Tibial artery (tissue), 4 donors: ENCODE results near the gene TMEM132D.

Experiments used
- DNase-seq, 2 donors: peaks; one replicate each; pipeline ENCODE4 v3.0.0-alpha.2; 2019
- H3K27ac ChIP-seq, 2 donors: fragments of 200-600 bp; sonication (generic) in 1 of 2; 1 replicate in 1 of 2; 2 replicates in 1 of 2; pipeline ENCODE4 v1.5.1; 2018 to 2019; ENCODE audit warnings: mild to moderate bottlenecking in 1 of 2
- H3K27me3 ChIP-seq, 2 donors: fragments of 200-600 bp; sonication (generic) in 1 of 2; one replicate each; pipeline versions ENCODE4 v1.5.1 to v1.6.0; 2016 to 2019
- H3K36me3 ChIP-seq, 3 donors: fragments of 200-600 bp; sonication (generic) in 2 of 3; one replicate each; pipeline ENCODE4 v1.5.1; 2016 to 2019; ENCODE audit warnings: mild to moderate bottlenecking in 2 of 3
- H3K4me1 ChIP-seq, 4 donors: fragments of 200-600 bp; sonication (generic) in 2 of 4; 1 replicate in 3 of 4; 2 replicates in 1 of 4; pipeline ENCODE4 v1.5.1; 2016 to 2019
- H3K4me3 ChIP-seq, 2 donors: fragments of 200-600 bp; sonication (generic) in 1 of 2; 1 replicate in 1 of 2; 2 replicates in 1 of 2; pipeline ENCODE4 v1.5.1; 2018 to 2019; ENCODE audit warnings: mild to moderate bottlenecking in 2 of 2
- H3K9me3 ChIP-seq, 3 donors: fragments of 200-600 bp; sonication (generic) in 1 of 3; one replicate each; pipeline ENCODE4 v1.5.1; 2016 to 2019
- CTCF ChIP-seq, 2 experiments: fragments of 200-600 bp in 1 of 2; fragments of 450-650 bp in 1 of 2; IDR thresholded peaks; one replicate each; pipeline ENCODE4 v1.5.1; 2017 to 2019; ENCODE audit warnings: antibody characterized with exemption in 2 of 2, mild to moderate bottlenecking in 1 of 2, moderate library complexity in 1 of 2
- intact Hi-C: fragments of 100-400 bp; cut with DNase I; formaldehyde crosslinking; loops from one replicate; pipeline ENCODE4 v1.15.0; 2023; ENCODE audit warnings: low total_unique reads

Gene TMEM132D

GRCh38 chr12:129036135-129036534, 867.7 kb downstream of the TMEM132D start:
- H3K36me3 ChIP-seq, result no peaks in the 10 kb centered on the region
- no peak overlapping the region for H3K27ac ChIP-seq
- no peaks in the 10 kb centered on the region for H3K4me1 ChIP-seq
- H3K27me3 ChIP-seq, result no peaks in the 10 kb centered on the region
- DNase-seq, result no peak
- intact Hi-C loops, result no loop called here
- H3K4me3 ChIP-seq, result no peak overlapping the region
- H3K9me3 ChIP-seq, result no peaks in the 10 kb centered on the region
- no peak for TF ChIP-seq CTCF (IDR thresholded peaks at IDR 0.05)

- Histone ChIP-seq H3K4me3 (no peak overlapping the region), H3K27ac (no peak overlapping the region), H3K9me3 (no peaks in the 10 kb centered on the region), H3K4me1 (no peaks in the 10 kb centered on the region), H3K36me3 (no peaks in the 10 kb centered on the region), H3K27me3 (no peaks in the 10 kb centered on the region)
- intact Hi-C loops, result no loop called here
- no peak for DNase-seq
- no peak for TF ChIP-seq CTCF (IDR thresholded peaks at IDR 0.05)
Measured at GRCh38 chr12:129034558-129035289, 869.1 kb downstream of the TMEM132D start.

GRCh38 chr12:129028844-129029243, 875.0 kb downstream of the TMEM132D start:
- no peak for DNase-seq
- intact Hi-C loops, result no loop called here
- TF ChIP-seq CTCF (IDR thresholded peaks at IDR 0.05), result no peak
- H3K9me3 ChIP-seq, result no peaks in the 10 kb centered on the region
- H3K27ac ChIP-seq, result no peak overlapping the region
- no peaks in the 10 kb centered on the region for H3K27me3 ChIP-seq
- no peaks in the 10 kb centered on the region for H3K36me3 ChIP-seq
- no peaks in the 10 kb centered on the region for H3K4me1 ChIP-seq
- no peak overlapping the region for H3K4me3 ChIP-seq

- Histone ChIP-seq H3K4me1 (no peaks in the 10 kb centered on the region), H3K36me3 (no peaks in the 10 kb centered on the region), H3K27ac (no peak overlapping the region), H3K9me3 (peaks cover 0 to 5% (median 0%) of the 10 kb centered on the region in 3 donors), H3K4me3 (no peak overlapping the region), H3K27me3 (no peaks in the 10 kb centered on the region)
- intact Hi-C loops, result no loop called here
- no peak for TF ChIP-seq CTCF (IDR thresholded peaks at IDR 0.05)
- no peak for DNase-seq
Measured at GRCh38 chr12:129025055-129025454, 878.8 kb downstream of the TMEM132D start.
